Epithelial cell of esophagus (primary cell): ENCODE measurements around the gene TNS3.
A peak's percentile ranks its signal among the peaks of the same experiment; 100 is the strongest.

ENCODE experiments used
- DNase-seq: peaks from one replicate; pipeline ENCODE4 v3.0.0; 2010; ENCODE audit warnings: low read depth
- H3K4me3 ChIP-seq: 2 replicates; pipeline ENCODE4 v1.5.1; 2011; ENCODE audit warnings: mild to moderate bottlenecking, low read length, control low read depth
- TF ChIP-seq, protein P1 (sequence below): IDR thresholded peaks from 2 replicates; pipeline ENCODE4 v1.5.1; 2011; ENCODE audit warnings: low read depth, mild to moderate bottlenecking, low read length, control low read depth, inconsistent platforms; ENCODE audit not compliant: insufficient read depth; ENCODE audit errors: missing control alignments

Gene TNS3

GRCh38 chr7:47557317-47557693 is 24.6 kb downstream of the TNS3 start:
- TF ChIP-seq, protein P1, sequence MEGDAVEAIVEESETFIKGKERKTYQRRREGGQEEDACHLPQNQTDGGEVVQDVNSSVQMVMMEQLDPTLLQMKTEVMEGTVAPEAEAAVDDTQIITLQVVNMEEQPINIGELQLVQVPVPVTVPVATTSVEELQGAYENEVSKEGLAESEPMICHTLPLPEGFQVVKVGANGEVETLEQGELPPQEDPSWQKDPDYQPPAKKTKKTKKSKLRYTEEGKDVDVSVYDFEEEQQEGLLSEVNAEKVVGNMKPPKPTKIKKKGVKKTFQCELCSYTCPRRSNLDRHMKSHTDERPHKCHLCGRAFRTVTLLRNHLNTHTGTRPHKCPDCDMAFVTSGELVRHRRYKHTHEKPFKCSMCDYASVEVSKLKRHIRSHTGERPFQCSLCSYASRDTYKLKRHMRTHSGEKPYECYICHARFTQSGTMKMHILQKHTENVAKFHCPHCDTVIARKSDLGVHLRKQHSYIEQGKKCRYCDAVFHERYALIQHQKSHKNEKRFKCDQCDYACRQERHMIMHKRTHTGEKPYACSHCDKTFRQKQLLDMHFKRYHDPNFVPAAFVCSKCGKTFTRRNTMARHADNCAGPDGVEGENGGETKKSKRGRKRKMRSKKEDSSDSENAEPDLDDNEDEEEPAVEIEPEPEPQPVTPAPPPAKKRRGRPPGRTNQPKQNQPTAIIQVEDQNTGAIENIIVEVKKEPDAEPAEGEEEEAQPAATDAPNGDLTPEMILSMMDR: no peak
- no peak for DNase-seq
- H3K4me3 ChIP-seq: no peak overlapping the region

DNA sequence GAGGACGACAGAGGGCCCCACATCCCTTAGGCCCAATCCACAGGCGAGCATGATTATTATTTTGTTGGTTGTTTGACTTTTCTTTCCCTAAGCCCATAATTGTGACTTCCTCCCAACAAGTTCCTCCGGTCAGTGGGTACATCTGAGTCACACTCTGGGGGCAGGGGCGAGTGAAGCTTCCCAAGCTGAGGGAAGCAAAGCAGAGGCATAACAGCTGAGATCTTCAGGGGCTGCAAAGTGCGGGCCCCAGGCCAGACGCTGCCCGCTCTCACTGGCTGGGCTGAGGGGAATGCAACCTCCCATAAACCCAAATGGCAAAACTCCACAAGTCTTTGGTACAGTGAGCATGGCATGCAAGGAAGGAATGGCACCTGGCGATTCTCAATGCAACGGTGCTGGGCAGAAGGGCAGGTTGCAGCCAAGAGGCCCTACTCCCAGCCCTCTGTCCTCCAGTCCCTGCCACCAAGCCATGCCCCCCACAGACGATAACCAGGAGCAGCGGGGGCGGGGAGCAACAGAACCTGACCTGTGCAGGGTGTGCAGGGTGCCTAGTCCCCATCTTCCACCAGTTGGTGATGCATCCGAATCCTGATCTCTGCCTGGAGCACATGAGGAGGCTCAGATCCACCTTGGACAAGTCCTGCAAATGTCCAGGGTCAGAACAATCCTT is 25.3 kb downstream of the TNS3 start:
- no peak for DNase-seq
- H3K4me3 ChIP-seq: no peak overlapping the region
- TF ChIP-seq, protein P1: no peak

GRCh38 chr7:47553309-47553708 is 28.6 kb downstream of the TNS3 start:
- TF ChIP-seq, protein P1: no peak
- no peak overlapping the region for H3K4me3 ChIP-seq
- DNase-seq: no peak

GRCh38 chr7:47552621-47553020 is 29.3 kb downstream of the TNS3 start:
- peak; percentile 76 for DNase-seq
- H3K4me3 ChIP-seq: no peak overlapping the region
- TF ChIP-seq, protein P1: no peak

DNA sequence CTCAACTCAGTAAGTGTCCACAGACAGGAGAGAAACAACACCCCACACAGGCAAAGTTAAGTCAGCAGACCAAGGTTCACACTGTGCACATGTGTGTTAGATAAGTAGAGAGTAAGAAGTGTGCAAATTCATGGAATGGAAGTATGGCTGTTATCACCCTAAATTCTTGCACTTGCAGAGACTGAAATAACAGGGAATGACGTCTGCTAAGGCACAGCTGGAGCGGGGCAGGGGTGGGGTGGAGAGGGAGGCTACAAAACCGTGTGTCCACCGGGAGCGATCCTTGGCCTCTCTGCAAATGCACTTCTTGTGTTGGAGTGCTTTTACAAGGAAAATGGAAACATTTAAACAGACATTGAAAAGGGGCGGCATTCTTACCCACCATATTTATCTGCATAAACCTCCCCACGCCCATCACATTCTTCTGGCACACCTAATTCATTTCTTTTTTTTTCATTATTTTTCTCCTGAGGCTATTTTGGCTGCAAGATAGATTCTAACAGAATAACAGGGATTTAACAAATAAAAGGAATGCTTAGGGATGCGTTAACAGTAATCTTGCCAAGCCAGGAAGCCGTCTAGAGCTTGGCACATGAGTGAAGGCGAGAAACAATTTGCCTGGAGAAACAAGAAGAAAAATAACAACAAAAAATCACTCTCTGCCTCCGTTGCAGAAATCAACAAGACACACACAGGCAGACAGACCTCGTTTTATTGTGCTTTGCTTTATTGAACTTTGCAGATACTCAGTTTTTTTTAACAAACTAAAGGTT is 30.1 kb downstream of the TNS3 start:
- DNase-seq: no peak
- TF ChIP-seq, protein P1: no peak
- no peak overlapping the region for H3K4me3 ChIP-seq

GRCh38 chr7:47550788-47551470 is 31.0 kb downstream of the TNS3 start:
- H3K4me3 ChIP-seq: no peak overlapping the region
- DNase-seq: no peak
- TF ChIP-seq, protein P1: no peak
